ENCODE results near the gene ATP6V1B1. TPM values are rescaled to one million over a fixed set of nuclear protein-coding genes. Genes with fewer than 3 reads are reported as not detected.

Gene ATP6V1B1
- polyA plus RNA-seq, 1 donor (not counting 4 experiments of a cell fraction or from before 2014, with no cell fraction given) = not detected

GRCh38 chr2:70907130-70908057, 28.3 kb upstream of the ATP6V1B1 start:
- no peak for FAIRE-seq

GRCh38 chr2:70916291-70916690, 19.4 kb upstream of the ATP6V1B1 start:
- no peaks in the 10 kb centered on the region for H3K9me3 ChIP-seq (ENCODE audit: control insufficient read depth, low read depth, low read length)
- H3K36me3 ChIP-seq (ENCODE audit: control insufficient read depth in 2 of 2, extremely low read depth in 1 of 2, insufficient read depth in 2 of 2, low read length in 2 of 2) = no peaks in the 10 kb centered on the region
- H3K27me3 ChIP-seq (ENCODE audit: control insufficient read depth, extremely low read depth, insufficient read depth, low read length) = peaks cover 14% of the 10 kb centered on the region
- dilution Hi-C loops (cut with MboI; ENCODE audit: extremely low pct_ligation_motif_present, low sequenced_read_pairs) = no loop called here
- FAIRE-seq (no peak), DNase-seq (ENCODE audit: low read depth, low spot score) (no peak)
- H4K20me1 ChIP-seq (ENCODE audit: control insufficient read depth, extremely low read depth, insufficient read depth, low read length) = no peaks in the 10 kb centered on the region
- no peaks in the 10 kb centered on the region for H3K79me2 ChIP-seq (ENCODE audit: control insufficient read depth, insufficient read depth, low read length)
- no peak overlapping the region for H3K9ac ChIP-seq (ENCODE audit: control insufficient read depth, extremely low read depth, insufficient read depth, low read length)
- no peak overlapping the region for H3K4me2 ChIP-seq (ENCODE audit: control insufficient read depth, extremely low read depth, insufficient read depth, low read depth, low read length)
- TF ChIP-seq CTCF (optimal IDR thresholded peaks at IDR 0.05 in 1 of 3, IDR thresholded peaks at IDR 0.05 in 1 of 3, conservative IDR thresholded peaks at IDR 0.05 in 1 of 3; ENCODE audit: extremely low read depth in 1 of 3, insufficient read depth in 2 of 3, low read length in 3 of 3) (no peak), EZH2 (IDR thresholded peaks at IDR 0.05; ENCODE audit: low read length) (no peak)
- no peak overlapping the region for H3K4me3 ChIP-seq (ENCODE audit: control insufficient read depth in 2 of 3, extremely low read depth in 1 of 3, insufficient read depth in 2 of 3, low read depth in 1 of 3, low read length in 3 of 3)
- H3K9me1 ChIP-seq (ENCODE audit: control insufficient read depth, extremely low read depth, insufficient read depth, low read length) = no peaks in the 10 kb centered on the region
- H3K27ac ChIP-seq (ENCODE audit: control insufficient read depth, insufficient read depth, low read length) = no peak overlapping the region
- no peak overlapping the region for H2AFZ ChIP-seq (ENCODE audit: control insufficient read depth, low read length)
- H3K4me1 ChIP-seq (ENCODE audit: control insufficient read depth, extremely low read depth, insufficient read depth, low read length) = no peaks in the 10 kb centered on the region

More at GRCh38 chr2:70907130-70908057, 28.3 kb upstream of the ATP6V1B1 start:
- dilution Hi-C loops (cut with MboI; ENCODE audit: extremely low pct_ligation_motif_present, low sequenced_read_pairs) = no loop called here
- peak overlapping the region; percentile 62 for H3K4me2 ChIP-seq (ENCODE audit: control insufficient read depth, extremely low read depth, insufficient read depth, low read depth, low read length)
- no peak overlapping the region for H3K4me3 ChIP-seq (ENCODE audit: control insufficient read depth in 2 of 3, extremely low read depth in 1 of 3, insufficient read depth in 2 of 3, low read depth in 1 of 3, low read length in 3 of 3)
- H3K9me3 ChIP-seq (ENCODE audit: control insufficient read depth, low read depth, low read length) = no peaks in the 10 kb centered on the region
- no peak overlapping the region for H2AFZ ChIP-seq (ENCODE audit: control insufficient read depth, low read length)
- H3K27ac ChIP-seq (ENCODE audit: control insufficient read depth, insufficient read depth, low read length) = no peak overlapping the region
- peaks cover 3% of the 10 kb centered on the region for H3K4me1 ChIP-seq (ENCODE audit: control insufficient read depth, extremely low read depth, insufficient read depth, low read length)
- no peak for DNase-seq (ENCODE audit: low read depth, low spot score)
- no peaks in the 10 kb centered on the region for H4K20me1 ChIP-seq (ENCODE audit: control insufficient read depth, extremely low read depth, insufficient read depth, low read length)
- no peaks in the 10 kb centered on the region for H3K9me1 ChIP-seq (ENCODE audit: control insufficient read depth, extremely low read depth, insufficient read depth, low read length)
- H3K9ac ChIP-seq (ENCODE audit: control insufficient read depth, extremely low read depth, insufficient read depth, low read length) = no peak overlapping the region
- no peaks in the 10 kb centered on the region for H3K79me2 ChIP-seq (ENCODE audit: control insufficient read depth, insufficient read depth, low read length)
- H3K36me3 ChIP-seq (ENCODE audit: control insufficient read depth in 2 of 2, extremely low read depth in 1 of 2, insufficient read depth in 2 of 2, low read length in 2 of 2) = no peaks in the 10 kb centered on the region
- TF ChIP-seq EZH2 (IDR thresholded peaks at IDR 0.05; ENCODE audit: low read length) = peak; percentile 82
- TF ChIP-seq CTCF (optimal IDR thresholded peaks at IDR 0.05 in 1 of 3, IDR thresholded peaks at IDR 0.05 in 1 of 3, conservative IDR thresholded peaks at IDR 0.05 in 1 of 3; ENCODE audit: extremely low read depth in 1 of 3, insufficient read depth in 2 of 3, low read length in 3 of 3) = no peak
- peaks cover 80% of the 10 kb centered on the region for H3K27me3 ChIP-seq (ENCODE audit: control insufficient read depth, extremely low read depth, insufficient read depth, low read length)

All from keratinocyte (primary cell).